NCI-H1930 (cell line): ENCODE results near the gene NPR1.
A peak's percentile ranks its signal among the peaks of the same experiment; 100 is the strongest.

Experiments used
- DNase-seq, 2 experiments: peaks; one replicate each; lab custom pipeline; 2025; lab: John Stamatoyannopoulos, UW

Gene NPR1

DNA sequence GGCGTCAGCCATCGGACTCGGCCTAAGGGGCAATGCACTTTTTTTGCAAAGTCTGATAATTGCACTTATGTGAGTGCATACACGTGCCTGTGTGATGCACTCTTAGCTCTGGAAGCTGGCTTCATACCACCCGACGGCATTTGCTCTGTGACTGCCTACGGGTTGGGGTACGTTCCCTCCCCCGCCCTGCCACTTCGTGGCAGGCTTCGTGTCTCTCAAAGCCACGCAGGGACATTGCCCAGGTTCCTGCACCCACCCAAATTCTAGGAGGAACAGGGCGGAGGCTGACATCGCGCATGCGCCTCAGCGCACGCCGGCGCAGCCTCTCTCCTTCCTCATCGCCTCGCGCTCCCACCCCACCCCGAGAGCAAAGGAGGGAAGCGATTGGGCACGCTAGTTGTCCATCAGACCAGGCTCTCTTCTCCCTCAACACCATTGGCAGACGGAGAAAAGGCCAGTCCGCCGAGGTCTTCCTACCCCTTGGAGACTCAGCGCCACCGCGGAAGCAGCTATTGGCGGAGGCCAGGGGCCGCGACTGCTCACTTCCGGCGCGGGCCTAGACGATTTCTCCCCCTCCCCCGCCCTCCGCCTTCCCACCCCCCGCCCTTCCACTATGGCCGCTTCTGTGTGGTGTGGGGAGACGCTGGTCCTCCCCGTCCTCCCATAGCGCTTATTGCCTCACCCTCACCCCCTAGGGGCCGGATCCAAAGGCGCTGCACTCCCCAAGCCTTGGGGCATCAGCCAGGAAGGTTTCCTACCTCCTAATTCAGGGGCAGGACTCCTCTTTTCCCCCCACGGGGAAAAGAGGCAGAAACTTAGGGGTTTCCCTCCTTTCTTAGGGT, 49.2 kb downstream of the NPR1 start, which contains the start of gene INTS3:
TSS of gene INTS3 (plus strand) at position 588 of the 842 bp plus-strand sequence. CDS start 585 bp downstream, outside the sequence.
- DNase-seq: peak; percentile 99

DNA sequence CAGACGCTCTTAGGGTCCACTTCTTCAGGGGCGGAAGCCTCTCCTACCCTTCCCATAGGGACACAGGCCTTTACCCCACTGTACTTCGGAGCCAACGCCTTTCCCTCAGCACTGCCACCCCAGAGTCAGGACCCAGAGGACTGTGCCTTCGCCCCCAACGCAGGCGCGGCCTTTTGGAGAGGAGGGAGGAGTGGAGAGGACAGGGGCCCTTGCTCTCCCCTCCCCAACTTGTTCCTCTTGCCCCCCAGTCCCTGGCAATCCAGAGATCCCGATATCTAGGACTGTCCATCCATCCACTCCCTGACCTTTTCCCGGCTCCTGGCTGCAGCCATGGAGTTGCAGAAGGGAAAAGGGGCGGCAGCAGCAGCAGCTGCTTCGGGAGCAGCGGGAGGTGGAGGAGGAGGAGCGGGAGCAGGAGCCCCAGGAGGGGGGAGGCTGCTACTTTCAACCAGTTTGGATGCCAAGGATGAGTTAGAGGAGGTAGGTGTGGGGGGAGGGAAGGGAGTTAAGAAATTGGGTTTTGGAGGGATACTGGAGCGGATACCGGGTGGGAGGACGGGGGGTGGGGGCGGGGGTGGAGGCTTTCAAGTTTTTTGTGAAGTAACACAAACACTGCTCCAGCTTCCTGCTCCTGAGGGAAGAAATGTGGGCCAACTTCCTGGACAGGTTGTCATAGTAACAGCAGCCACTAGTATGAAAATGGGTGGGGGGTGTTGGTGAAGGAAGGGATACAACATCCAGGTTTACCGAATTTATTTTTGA, 50.0 kb downstream of the NPR1 start:
- DNase-seq: no peak

DNA sequence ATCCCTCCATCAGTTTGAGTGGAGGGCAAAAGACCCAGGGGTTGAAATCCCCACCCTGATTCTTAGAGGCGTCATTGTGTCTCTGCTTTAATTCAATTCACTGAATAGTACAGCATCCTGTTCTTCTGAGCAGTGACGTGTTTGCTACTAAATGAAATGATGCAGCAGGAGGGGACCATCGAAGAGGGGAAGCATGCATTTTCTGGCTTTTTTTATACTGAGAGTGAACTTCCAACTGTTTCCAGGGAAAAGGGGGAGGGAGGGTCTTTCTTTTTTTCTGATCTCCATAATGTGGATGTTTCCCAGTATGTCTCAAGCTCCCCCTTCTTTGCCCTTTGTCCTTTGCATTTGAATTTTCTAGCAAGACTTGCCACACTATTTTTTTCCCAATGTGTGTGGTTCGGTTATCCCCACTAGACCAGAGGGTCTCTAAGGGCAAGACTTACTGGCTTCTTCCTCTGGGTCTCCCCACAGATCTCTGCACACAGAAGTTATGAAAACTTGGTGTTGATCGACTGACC, 52.0 kb downstream of the NPR1 start:
- no peak for DNase-seq

- no peak for DNase-seq
Measured at GRCh38 chr1:153733970-153734369, 55.5 kb downstream of the NPR1 start.

- no peak for DNase-seq
Measured at GRCh38 chr1:153734396-153735089, 56.1 kb downstream of the NPR1 start.

DNA sequence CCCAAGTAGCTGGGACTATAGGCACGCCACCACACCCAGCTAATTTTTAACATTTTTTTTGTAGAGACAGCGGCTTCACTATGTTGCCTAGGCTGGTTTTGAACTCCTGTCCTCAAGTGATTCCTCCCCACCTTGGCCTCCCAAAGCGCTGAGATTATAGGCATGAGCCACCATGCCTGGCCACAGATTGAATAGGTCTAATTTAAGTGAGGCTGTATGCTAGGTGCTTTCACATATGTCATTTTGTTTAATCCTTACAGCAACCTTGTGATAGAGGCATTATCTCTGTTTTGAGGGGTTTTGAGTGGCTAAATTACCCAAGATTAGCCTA, 56.6 kb downstream of the NPR1 start:
- no peak for DNase-seq

GRCh38 chr1:153741986-153742385, 63.5 kb downstream of the NPR1 start:
- no peak for DNase-seq

- no peak for DNase-seq
Measured at GRCh38 chr1:153742411-153743142, 64.1 kb downstream of the NPR1 start.
